SH-SY5Y (cell line): ENCODE measurements around the gene AANAT.

Experiments used
- GATA2 ChIP-seq: IDR thresholded peaks from 2 replicates; pipeline ENCODE4 v1.6.1; 2011; ENCODE audit warnings: mild to moderate bottlenecking, low read depth, low read length
- GATA3 ChIP-seq: IDR thresholded peaks from 2 replicates; pipeline ENCODE4 v1.6.1; 2011; ENCODE audit warnings: low read depth, mild to moderate bottlenecking, low read length, moderate library complexity

GRCh38 chr17:76452660-76453430 is 14.6 kb upstream of the AANAT start, which contains the start of gene UBE2O:
- no peak for TF ChIP-seq GATA2
- no peak for TF ChIP-seq GATA3
